GM23248 (cell line): ENCODE measurements around the gene GSDMA.

ENCODE experiments used
- EZH2 ChIP-seq: fragments of 200-600 bp; sonication (generic); IDR thresholded peaks from 2 replicates; pipeline ENCODE4 v1.6.1; 2018; ENCODE audit warnings: antibody characterized with exemption, mild to moderate bottlenecking; ENCODE audit not compliant: insufficient read depth, poor library complexity, severe bottlenecking
- EZH2phosphoT487 ChIP-seq: fragments of 200-600 bp; sonication (generic); IDR thresholded peaks from 2 replicates; pipeline ENCODE4 v1.6.1; 2018; ENCODE audit warnings: antibody characterized with exemption, moderate library complexity, mild to moderate bottlenecking, low read depth; ENCODE audit not compliant: insufficient read depth

GRCh38 chr17:39970157-39970692 is 7.4 kb downstream of the GSDMA start:
- TF ChIP-seq EZH2phosphoT487 (no peak), EZH2 (no peak)
